ENCODE results near the gene EXOC6. TPM values are rescaled to one million over a fixed set of nuclear protein-coding genes. Genes with fewer than 3 reads are reported as not detected.

The EXOC6 gene
- total RNA-seq, 4 donors from 2014 or later, result 9.8 to 25.9 (median 10.9) TPM

DNA sequence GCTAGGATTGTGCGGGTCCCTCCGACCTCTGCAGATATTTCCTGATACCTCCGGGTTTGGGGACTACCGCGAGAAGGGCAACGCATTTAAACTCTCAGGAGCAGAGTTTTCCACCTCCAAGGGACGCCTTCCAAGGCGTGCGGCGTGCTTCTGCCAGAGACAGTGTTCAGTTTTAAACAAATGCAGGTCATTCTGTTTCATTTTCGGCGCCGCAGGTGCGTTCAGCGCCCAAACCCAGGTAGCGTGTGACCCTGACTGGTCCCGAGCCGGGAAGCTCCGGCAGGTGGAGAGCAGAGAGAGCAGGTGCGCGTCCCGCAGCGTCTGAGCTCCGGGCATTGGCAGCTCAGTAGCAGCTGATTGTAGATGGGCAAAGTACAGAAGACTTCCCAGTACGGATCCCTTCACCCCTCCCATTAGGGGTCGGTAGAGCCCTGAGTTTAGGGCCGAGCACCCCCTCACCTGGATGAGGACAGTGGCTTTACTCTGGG, 223.9 kb downstream of the EXOC6 start:
- no peak for DNase-seq (ENCODE audit: low spot score)
- ATAC-seq (ENCODE audit: low FRiP score), result no peak
- TF ChIP-seq, protein P1, sequence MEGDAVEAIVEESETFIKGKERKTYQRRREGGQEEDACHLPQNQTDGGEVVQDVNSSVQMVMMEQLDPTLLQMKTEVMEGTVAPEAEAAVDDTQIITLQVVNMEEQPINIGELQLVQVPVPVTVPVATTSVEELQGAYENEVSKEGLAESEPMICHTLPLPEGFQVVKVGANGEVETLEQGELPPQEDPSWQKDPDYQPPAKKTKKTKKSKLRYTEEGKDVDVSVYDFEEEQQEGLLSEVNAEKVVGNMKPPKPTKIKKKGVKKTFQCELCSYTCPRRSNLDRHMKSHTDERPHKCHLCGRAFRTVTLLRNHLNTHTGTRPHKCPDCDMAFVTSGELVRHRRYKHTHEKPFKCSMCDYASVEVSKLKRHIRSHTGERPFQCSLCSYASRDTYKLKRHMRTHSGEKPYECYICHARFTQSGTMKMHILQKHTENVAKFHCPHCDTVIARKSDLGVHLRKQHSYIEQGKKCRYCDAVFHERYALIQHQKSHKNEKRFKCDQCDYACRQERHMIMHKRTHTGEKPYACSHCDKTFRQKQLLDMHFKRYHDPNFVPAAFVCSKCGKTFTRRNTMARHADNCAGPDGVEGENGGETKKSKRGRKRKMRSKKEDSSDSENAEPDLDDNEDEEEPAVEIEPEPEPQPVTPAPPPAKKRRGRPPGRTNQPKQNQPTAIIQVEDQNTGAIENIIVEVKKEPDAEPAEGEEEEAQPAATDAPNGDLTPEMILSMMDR (IDR thresholded peaks at IDR 0.05), result no peak

DNA sequence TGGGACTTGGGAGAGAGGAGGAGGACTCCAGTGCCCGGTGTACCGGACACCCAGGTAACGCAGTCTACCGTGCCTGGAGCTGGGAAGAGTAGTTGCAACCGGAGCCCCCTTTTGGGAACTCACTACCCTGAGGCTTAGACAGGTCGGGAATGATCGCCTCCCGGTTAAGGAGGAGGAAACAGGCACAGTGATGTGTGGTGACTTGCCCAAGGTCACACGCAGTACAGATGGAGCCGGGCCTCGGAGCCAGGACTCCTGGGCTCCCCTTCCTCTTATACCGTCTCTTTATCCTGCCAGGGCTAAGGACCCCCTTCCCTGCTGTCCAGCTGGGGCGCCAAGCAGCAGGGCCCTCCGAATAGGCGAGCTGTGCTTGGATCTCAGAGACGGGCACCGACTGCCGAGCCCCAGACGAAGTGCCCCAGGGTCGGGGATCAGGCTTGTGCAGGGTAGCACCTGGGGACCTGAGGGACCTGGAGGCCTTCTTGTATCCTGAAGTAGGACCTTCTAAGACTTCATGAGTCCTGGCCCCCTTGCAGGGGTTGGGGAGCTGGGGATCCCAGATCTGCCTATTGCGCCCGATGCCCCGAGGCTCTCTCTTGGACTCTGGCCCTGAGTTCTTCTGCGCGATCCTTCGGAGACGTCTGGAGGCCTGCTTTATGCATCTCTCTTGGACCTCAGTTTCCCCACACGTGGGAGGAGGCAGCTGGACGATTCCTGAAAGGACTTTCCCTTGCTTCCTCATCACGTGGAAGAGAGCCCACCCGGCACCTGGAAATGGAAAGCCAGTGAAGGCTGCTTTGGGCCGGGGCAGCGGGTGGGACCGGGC, 224.6 kb downstream of the EXOC6 start:
- no peak for DNase-seq (ENCODE audit: low spot score)
- TF ChIP-seq, protein P1 (IDR thresholded peaks at IDR 0.05), result no peak
- ATAC-seq (ENCODE audit: low FRiP score), result no peak

DNA sequence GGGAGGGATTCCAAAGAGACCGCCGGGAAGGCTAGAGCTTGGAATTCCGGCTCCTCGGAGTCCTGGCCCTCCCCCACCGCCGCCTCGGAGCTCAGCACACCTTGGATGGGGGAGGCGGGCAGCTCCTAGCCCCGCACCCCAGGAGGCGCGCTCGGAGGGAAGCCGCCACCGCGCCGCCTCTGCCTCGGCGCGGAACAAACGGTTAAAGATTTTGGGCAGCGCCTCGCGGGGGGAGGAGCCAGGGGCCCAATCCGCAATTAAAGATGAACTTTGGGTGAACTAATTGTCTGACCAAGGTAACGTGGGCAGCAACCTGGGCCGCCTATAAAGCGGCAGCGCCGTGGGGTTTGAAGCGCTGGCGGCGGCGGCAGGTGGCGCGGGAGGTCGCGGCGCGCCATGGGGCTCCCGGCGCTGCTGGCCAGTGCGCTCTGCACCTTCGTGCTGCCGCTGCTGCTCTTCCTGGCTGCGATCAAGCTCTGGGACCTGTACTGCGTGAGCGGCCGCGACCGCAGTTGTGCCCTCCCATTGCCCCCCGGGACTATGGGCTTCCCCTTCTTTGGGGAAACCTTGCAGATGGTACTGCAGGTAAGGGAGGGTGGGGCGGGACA, 225.3 kb downstream of the EXOC6 start, which contains the start of gene CYP26A1:
CYP26A1 (plus strand) TSS at position 355 of the 608 bp plus-strand sequence; CDS start at position 397, 42 bp downstream.
- TF ChIP-seq, protein P1 (IDR thresholded peaks at IDR 0.05), result no peak
- DNase-seq (ENCODE audit: low spot score) (no peak), ATAC-seq (ENCODE audit: low FRiP score) (no peak)

DNA sequence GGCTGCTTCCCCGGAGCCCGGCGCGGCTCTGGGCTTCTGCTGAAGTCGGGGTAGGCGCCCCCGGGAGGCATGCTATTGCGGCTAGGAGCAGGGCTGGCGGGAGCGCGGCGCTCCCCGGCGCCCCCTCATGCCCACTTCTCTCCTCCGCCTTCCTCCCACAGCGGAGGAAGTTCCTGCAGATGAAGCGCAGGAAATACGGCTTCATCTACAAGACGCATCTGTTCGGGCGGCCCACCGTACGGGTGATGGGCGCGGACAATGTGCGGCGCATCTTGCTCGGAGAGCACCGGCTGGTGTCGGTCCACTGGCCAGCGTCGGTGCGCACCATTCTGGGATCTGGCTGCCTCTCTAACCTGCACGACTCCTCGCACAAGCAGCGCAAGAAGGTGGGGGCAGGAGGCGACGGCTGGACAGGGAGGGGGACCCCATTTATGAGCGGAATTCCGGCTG, 225.9 kb downstream of the EXOC6 start:
- TF ChIP-seq, protein P1 (IDR thresholded peaks at IDR 0.05), result no peak
- DNase-seq (ENCODE audit: low spot score) (no peak), ATAC-seq (ENCODE audit: low FRiP score) (no peak)

DNA sequence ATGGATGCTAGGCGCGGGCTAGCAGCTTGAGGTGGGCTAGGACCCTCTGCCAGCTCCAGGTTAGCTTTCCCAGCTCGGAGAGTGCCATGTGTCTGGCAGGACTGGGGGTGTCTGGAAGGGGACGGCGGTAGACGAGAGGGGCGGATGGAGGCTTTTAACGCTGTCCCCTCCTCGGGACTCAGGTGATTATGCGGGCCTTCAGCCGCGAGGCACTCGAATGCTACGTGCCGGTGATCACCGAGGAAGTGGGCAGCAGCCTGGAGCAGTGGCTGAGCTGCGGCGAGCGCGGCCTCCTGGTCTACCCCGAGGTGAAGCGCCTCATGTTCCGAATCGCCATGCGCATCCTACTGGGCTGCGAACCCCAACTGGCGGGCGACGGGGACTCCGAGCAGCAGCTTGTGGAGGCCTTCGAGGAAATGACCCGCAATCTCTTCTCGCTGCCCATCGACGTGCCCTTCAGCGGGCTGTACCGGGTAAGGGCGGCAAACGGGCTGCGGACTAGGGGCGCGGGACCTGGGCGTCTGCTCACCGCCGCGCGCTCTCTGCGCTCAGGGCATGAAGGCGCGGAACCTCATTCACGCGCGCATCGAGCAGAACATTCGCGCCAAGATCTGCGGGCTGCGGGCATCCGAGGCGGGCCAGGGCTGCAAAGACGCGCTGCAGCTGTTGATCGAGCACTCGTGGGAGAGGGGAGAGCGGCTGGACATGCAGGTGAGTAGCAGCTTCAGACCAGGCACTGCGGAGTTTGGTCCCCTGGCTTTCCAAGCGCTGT, 226.5 kb downstream of the EXOC6 start:
- DNase-seq (ENCODE audit: low spot score) (no peak), ATAC-seq (ENCODE audit: low FRiP score) (no peak)
- TF ChIP-seq, protein P1 (IDR thresholded peaks at IDR 0.05), result no peak

DNA sequence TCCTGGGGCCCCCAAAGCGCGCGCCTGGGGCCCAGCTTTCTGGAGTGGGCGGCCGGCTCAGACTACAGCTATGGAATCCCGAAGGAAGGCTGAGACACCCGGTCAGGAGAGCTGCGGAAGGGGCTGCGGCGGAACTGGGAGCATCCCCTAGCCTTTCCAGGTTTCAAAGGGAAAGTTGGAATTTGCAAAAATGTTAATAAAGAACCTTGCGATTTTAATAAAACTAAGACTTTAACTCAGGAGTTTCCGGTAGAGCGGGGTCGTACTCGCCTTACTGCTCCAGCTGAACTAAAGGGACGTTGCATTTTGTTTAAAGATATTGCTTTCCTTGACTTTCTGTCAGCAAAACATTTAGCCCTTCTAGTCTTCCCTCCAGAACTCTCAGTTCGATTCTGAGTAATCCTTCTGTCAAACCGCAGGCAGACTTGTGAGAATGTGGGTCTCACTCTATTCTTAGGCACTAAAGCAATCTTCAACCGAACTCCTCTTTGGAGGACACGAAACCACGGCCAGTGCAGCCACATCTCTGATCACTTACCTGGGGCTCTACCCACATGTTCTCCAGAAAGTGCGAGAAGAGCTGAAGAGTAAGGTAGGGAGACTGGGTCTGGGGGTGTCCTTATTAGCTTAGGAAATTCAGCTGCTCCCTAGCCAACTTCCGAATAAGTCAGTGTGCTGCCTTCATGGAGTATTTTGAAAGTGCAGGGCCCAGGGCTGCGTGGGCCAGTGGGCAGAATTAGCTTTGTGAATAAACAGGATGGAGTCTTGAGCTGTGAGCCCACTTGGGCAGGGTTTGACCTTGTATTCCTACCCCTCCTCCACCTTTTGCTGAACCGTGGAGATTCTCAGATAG, 227.3 kb downstream of the EXOC6 start:
- DNase-seq (ENCODE audit: low spot score) (no peak), ATAC-seq (ENCODE audit: low FRiP score) (no peak)
- TF ChIP-seq, protein P1 (IDR thresholded peaks at IDR 0.05), result no peak

Data from omental fat pad (tissue), 4 donors.